GM12892 (cell line): ENCODE measurements around the gene CWH43.
"Not testable (repeated sequence)": the region's sequence is repeated elsewhere in the genome, so short reads cannot be mapped to it uniquely, and the experiment has no call there.

Experiments
- POLR2A ChIP-seq: IDR thresholded peaks from 2 replicates; pipeline ENCODE4 v1.6.1; 2011; ENCODE audit warnings: low read depth, low read length, control low read depth
- TAF1 ChIP-seq: IDR thresholded peaks from 2 replicates; pipeline ENCODE4 v1.6.1; 2011; ENCODE audit warnings: low read depth, mild to moderate bottlenecking, control low read depth, low read length, borderline replicate concordance

GRCh38 chr4:49103436-49104136 is 117.5 kb downstream of the CWH43 start:
- TF ChIP-seq POLR2A, TAF1: not testable (repeated sequence)
